NCI-H1930 (cell line): Measurements from ENCODE around the gene POP5.
"Not testable (repeated sequence)": the region's sequence is repeated elsewhere in the genome, so short reads cannot be mapped to it uniquely, and the experiment has no call there.

Experiments
- DNase-seq, 2 experiments: peaks; one replicate each; lab custom pipeline; 2025; lab: John Stamatoyannopoulos, UW

Gene POP5

GRCh38 chr12:120580787-120581723 lies at the start of gene POP5:
Gene POP5 (minus strand): TSS chr12:120581402. CDS start chr12:120581362, 40 bp downstream.
- DNase-seq = peak; percentile 97

GRCh38 chr12:120630104-120630892 lies 49.1 kb upstream of the POP5 start:
- DNase-seq = no peak

- no peak for DNase-seq
These were observed 47.7 kb upstream of the POP5 start for GRCh38 chr12:120628919-120629318.

GRCh38 chr12:120625557-120626419 lies 44.6 kb upstream of the POP5 start:
- no peak for DNase-seq

GRCh38 chr12:120620624-120621023 lies 39.4 kb upstream of the POP5 start:
- no peak for DNase-seq

- no peak for DNase-seq
These were observed 37.9 kb upstream of the POP5 start for GRCh38 chr12:120618954-120619615.

- not testable (repeated sequence) for DNase-seq
These were observed 36.6 kb upstream of the POP5 start for GRCh38 chr12:120617767-120618166.

GRCh38 chr12:120617193-120617592 lies 36.0 kb upstream of the POP5 start:
- DNase-seq = not testable (repeated sequence)

GRCh38 chr12:120614848-120615247 lies 33.6 kb upstream of the POP5 start:
- no peak for DNase-seq

- DNase-seq = not testable (repeated sequence)
These were observed 30.3 kb upstream of the POP5 start for GRCh38 chr12:120611534-120611933.

GRCh38 chr12:120610560-120610959 lies 29.4 kb upstream of the POP5 start:
- no peak for DNase-seq

- DNase-seq = not testable (repeated sequence)
These were observed 21.2 kb upstream of the POP5 start for GRCh38 chr12:120602416-120602815.

- no peak for DNase-seq
These were observed 18.7 kb upstream of the POP5 start for GRCh38 chr12:120599672-120600552.

- no peak for DNase-seq
These were observed 17.7 kb upstream of the POP5 start for GRCh38 chr12:120598674-120599463.

GRCh38 chr12:120597861-120598260 lies 16.7 kb upstream of the POP5 start:
- DNase-seq = no peak

- no peak for DNase-seq
These were observed 15.7 kb upstream of the POP5 start for GRCh38 chr12:120596901-120597300.

- DNase-seq = no peak
These were observed 11.2 kb upstream of the POP5 start for GRCh38 chr12:120592121-120593049.

- DNase-seq = no peak
These were observed 9.7 kb upstream of the POP5 start for GRCh38 chr12:120590741-120591407.
